B cell (primary cell): ENCODE results near the gene METAP2. TPM values are rescaled to one million over a fixed set of nuclear protein-coding genes. Genes with fewer than 3 reads are reported as not detected.
A peak's percentile ranks its signal among the peaks of the same experiment; 100 is the strongest.
"Not testable (repeated sequence)": the region's sequence is repeated elsewhere in the genome, so short reads cannot be mapped to it uniquely, and the experiment has no call there.

Experiments
- ATAC-seq: fragments of 200-7000 bp; cut with Tn5 transposase; one replicate; pipeline ENCODE4 v1.10.0; 2021; ENCODE audit warnings: low read depth, mild to moderate bottlenecking, moderate number of reproducible peaks, moderate library complexity
- CTCF ChIA-PET: fragments of 350-600 bp; sonication (Branson Sonifier 250); formaldehyde crosslinking; loops from one replicate; lab custom pipeline; 2021; ENCODE audit warnings: antibody characterized with exemption, inconsistent platforms; lab: Charles Lee
- POLR2A ChIA-PET: fragments of 350-600 bp; sonication (Branson Sonifier 250); formaldehyde crosslinking; loops from one replicate; lab custom pipeline; 2021; ENCODE audit warnings: antibody characterized with exemption; lab: Charles Lee
- DNase-seq: peaks from one replicate; pipeline ENCODE4 v3.0.0; 2013
- H2AFZ ChIP-seq: 2 replicates; pipeline ENCODE4 v1.6.1; 2012; ENCODE audit warnings: mild to moderate bottlenecking, low read depth, low read length; ENCODE audit not compliant: insufficient read depth, poor library complexity, severe bottlenecking
- H3K27ac ChIP-seq, 2 donors: 1 replicate in 1 of 2; 2 replicates in 1 of 2; pipeline ENCODE4 v1.5.1; 2012 to 2013; ENCODE audit warnings: low read length in 2 of 2, mild to moderate bottlenecking in 2 of 2, moderate library complexity in 1 of 2
- H3K27me3 ChIP-seq, 4 experiments: fragments of 200-600 bp in 1 of 4; sonication (generic) in 1 of 4; replicated peaks in 1 of 4; 1 replicate in 2 of 4; 2 replicates in 2 of 4; pipeline versions ENCODE4 v1.6.1 to v1.7.0; 2013 to 2016; ENCODE audit warnings: low read length in 3 of 4, mild to moderate bottlenecking in 2 of 4, mixed read lengths in 1 of 4, moderate library complexity in 1 of 4; ENCODE audit not compliant: insufficient read depth in 4 of 4, control insufficient read depth in 3 of 4; ENCODE audit errors: control extremely low read depth in 1 of 4
- H3K36me3 ChIP-seq, 2 experiments: replicated peaks in 1 of 2; 1 replicate in 1 of 2; 2 replicates in 1 of 2; pipeline versions ENCODE4 v1.6.1 to v1.7.1; 2013; ENCODE audit warnings: low read length in 1 of 2; ENCODE audit not compliant: insufficient read depth in 2 of 2, control insufficient read depth in 1 of 2; ENCODE audit errors: control extremely low read depth in 1 of 2, extremely low read depth in 1 of 2
- H3K4me1 ChIP-seq, 2 donors: fragments of 200-600 bp in 1 of 2; sonication (generic) in 1 of 2; 1 replicate in 1 of 2; 2 replicates in 1 of 2; pipeline versions ENCODE4 v1.5.1 to v1.6.1; 2013 to 2017; ENCODE audit warnings: low read length in 2 of 2; ENCODE audit not compliant: control insufficient read depth in 2 of 2, insufficient read depth in 2 of 2
- H3K4me2 ChIP-seq: replicated peaks from 2 replicates; pipeline ENCODE3; 2012; ENCODE audit warnings: mild to moderate bottlenecking, low read depth, low read length; ENCODE audit not compliant: poor library complexity, severe bottlenecking
- H3K4me3 ChIP-seq, 5 experiments: fragments of 200-600 bp in 1 of 5; sonication (generic) in 1 of 5; 1 replicate in 3 of 5; 2 replicates in 2 of 5; pipeline versions ENCODE4 v1.5.1 to v1.7.0; 2011 to 2016; ENCODE audit warnings: low read length in 4 of 5, mild to moderate bottlenecking in 4 of 5, low read depth in 2 of 5, control low read depth in 1 of 5, moderate library complexity in 1 of 5; ENCODE audit not compliant: insufficient read depth in 1 of 5; ENCODE audit errors: control extremely low read depth in 1 of 5, extremely low read depth in 1 of 5
- H3K79me2 ChIP-seq: fragments of 200-600 bp; sonication (generic); one replicate; pipeline ENCODE4 v1.6.0; 2016; ENCODE audit warnings: low read length; ENCODE audit not compliant: control insufficient read depth, insufficient read depth
- H3K9ac ChIP-seq: fragments of 200-600 bp; sonication (generic); 2 replicates; pipeline ENCODE4 v1.6.1; 2017; ENCODE audit warnings: mild to moderate bottlenecking, low read length, moderate library complexity
- H3K9me3 ChIP-seq, 3 donors: one replicate each; pipeline versions ENCODE4 v1.6.1 to v1.7.1; 2013; ENCODE audit warnings: low read length in 2 of 3; ENCODE audit not compliant: control insufficient read depth in 2 of 3, insufficient read depth in 1 of 3; ENCODE audit errors: control extremely low read depth in 1 of 3
- H4K20me1 ChIP-seq: 2 replicates; pipeline ENCODE4 v1.6.0; 2012; ENCODE audit warnings: mild to moderate bottlenecking, low read length; ENCODE audit not compliant: insufficient read depth, control insufficient read depth, poor library complexity, severe bottlenecking
- H3K27ac Mint-ChIP-seq: one replicate; pipeline ENCODE4 v1.8.0; 2021; ENCODE audit warnings: mixed read lengths
- H3K27me3 Mint-ChIP-seq: one replicate; pipeline ENCODE4 v1.8.0; 2021; ENCODE audit warnings: mixed read lengths
- H3K4me1 Mint-ChIP-seq: one replicate; pipeline ENCODE4 v1.8.0; 2021; ENCODE audit warnings: mixed read lengths
- H3K4me3 Mint-ChIP-seq: one replicate; pipeline ENCODE4 v1.8.0; 2021; ENCODE audit warnings: mixed read lengths
- H3K9me3 Mint-ChIP-seq: one replicate; pipeline ENCODE4 v1.8.0; 2022; ENCODE audit warnings: mixed read lengths; ENCODE audit not compliant: insufficient read depth
- EZH2 ChIP-seq: IDR thresholded peaks from 2 replicates; pipeline ENCODE4 v1.6.1; 2012; ENCODE audit warnings: borderline replicate concordance, low read depth, mild to moderate bottlenecking, moderate library complexity, low read length; ENCODE audit not compliant: insufficient read depth, poor library complexity, severe bottlenecking
- WGBS: methylation state at CpG from one replicate; pipeline ENCODE4 v1.1.5; 2013; ENCODE audit warnings: missing lambda C conversion rate; ENCODE audit not compliant: insufficient coverage; 5-methylcytosine and 5-hydroxymethylcytosine counted together
- intact Hi-C: fragments of 100-400 bp; cut with micrococcal nuclease; formaldehyde crosslinking; loops from one replicate; pipeline ENCODE4 v1.10.0; 2022
- polyA plus RNA-seq: library from polyadenylated mRNA; depleted of rRNA; stranded (reverse); fragments of >200 nt; gene quantifications from 2 replicates; pipeline ENCODE4 v1.2.3, GENCODE V29; 2012
- total RNA-seq, 2 donors: library from RNA; stranded (reverse); fragments of 120-200 nt in 1 of 2; gene quantifications; 1 replicate in 1 of 2; 2 replicates in 1 of 2; pipeline versions ENCODE4 v1.2.3 to v1.2.4, GENCODE V29; 2013 to 2022
- TF ChIP-seq, protein P1 (sequence below): fragments of 200-600 bp; IDR thresholded peaks from one replicate; pipeline ENCODE4 v1.8.0; 2022; ENCODE audit warnings: antibody characterized with exemption, mild to moderate bottlenecking

METAP2 gene
- total and polyA plus RNA-seq, 2 donors (not counting 1 experiment from before 2014, with no cell fraction given), result 15.3 to 49.9 TPM

DNA sequence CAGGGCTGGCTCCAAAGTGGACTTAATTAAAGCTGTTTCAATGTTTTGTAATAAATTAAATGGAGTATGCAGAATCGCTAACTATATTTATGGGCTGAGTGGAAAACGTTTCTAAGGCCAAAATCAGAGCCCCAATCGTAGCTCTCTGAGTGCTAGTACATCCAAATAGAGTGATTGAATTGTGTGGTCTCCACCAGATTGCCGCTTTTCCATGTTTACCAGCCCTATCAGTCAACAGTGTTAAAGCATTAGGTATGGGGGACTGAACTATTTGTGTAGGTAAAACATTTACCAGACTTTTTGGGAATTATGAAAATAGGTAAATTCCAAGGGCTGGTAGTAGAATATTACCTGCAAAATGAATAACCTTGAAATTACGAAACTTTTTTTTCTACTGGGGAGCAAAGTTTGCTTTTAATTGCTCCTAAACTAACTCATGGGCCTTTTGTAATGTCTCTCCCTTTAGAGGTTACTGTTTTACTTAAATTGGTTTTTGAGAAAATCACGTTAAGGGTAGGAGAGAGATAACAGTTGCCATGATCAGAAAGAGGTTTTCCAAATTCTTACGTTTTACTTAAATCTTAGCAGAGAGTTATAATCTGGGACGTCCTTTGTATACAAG is 28.0 kb upstream of the METAP2 start:
- Mint-ChIP-seq H3K27ac (no peak overlapping the region), H3K9me3 (no peaks in the 10 kb centered on the region), H3K27me3 (peaks cover 42% of the 10 kb centered on the region), H3K4me3 (no peak overlapping the region), H3K4me1 (peaks cover 9% of the 10 kb centered on the region)
- ChIA-PET CTCF (interaction anchor here (0.6 kb wide), 1 partner anchor 22 kb away, joined by 3 read pairs; no protein-coding TSS in a partner anchor), POLR2A (interaction anchor here (0.7 kb wide), 1 partner anchor 46 kb away, joined by 3 read pairs; no protein-coding TSS in a partner anchor)
- DNase-seq (no peak), ATAC-seq (no peak)
- Histone ChIP-seq H3K4me3 (no peak overlapping the region), H2AFZ (peak overlapping the region; percentile 40), H3K9ac (no peak overlapping the region), H3K27ac (no peak overlapping the region), H3K79me2 (no peaks in the 10 kb centered on the region), H3K27me3 (peaks cover 0 to 30% (median 15%) of the 10 kb centered on the region in 4 experiments), H3K4me2 (peak overlapping the region; percentile 44), H4K20me1 (no peaks in the 10 kb centered on the region), H3K4me1 (peaks cover 6 to 10% of the 10 kb centered on the region in 2 donors), H3K36me3 (no peaks in the 10 kb centered on the region), H3K9me3 (peaks cover 0 to 3% (median 0%) of the 10 kb centered on the region in 3 donors)
- intact Hi-C loops, result no loop called here
- no peak for TF ChIP-seq EZH2
- TF ChIP-seq, protein P1, sequence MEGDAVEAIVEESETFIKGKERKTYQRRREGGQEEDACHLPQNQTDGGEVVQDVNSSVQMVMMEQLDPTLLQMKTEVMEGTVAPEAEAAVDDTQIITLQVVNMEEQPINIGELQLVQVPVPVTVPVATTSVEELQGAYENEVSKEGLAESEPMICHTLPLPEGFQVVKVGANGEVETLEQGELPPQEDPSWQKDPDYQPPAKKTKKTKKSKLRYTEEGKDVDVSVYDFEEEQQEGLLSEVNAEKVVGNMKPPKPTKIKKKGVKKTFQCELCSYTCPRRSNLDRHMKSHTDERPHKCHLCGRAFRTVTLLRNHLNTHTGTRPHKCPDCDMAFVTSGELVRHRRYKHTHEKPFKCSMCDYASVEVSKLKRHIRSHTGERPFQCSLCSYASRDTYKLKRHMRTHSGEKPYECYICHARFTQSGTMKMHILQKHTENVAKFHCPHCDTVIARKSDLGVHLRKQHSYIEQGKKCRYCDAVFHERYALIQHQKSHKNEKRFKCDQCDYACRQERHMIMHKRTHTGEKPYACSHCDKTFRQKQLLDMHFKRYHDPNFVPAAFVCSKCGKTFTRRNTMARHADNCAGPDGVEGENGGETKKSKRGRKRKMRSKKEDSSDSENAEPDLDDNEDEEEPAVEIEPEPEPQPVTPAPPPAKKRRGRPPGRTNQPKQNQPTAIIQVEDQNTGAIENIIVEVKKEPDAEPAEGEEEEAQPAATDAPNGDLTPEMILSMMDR, result no peak
- 91% methylated on average over 4 of the region's 8 CpGs for WGBS

DNA sequence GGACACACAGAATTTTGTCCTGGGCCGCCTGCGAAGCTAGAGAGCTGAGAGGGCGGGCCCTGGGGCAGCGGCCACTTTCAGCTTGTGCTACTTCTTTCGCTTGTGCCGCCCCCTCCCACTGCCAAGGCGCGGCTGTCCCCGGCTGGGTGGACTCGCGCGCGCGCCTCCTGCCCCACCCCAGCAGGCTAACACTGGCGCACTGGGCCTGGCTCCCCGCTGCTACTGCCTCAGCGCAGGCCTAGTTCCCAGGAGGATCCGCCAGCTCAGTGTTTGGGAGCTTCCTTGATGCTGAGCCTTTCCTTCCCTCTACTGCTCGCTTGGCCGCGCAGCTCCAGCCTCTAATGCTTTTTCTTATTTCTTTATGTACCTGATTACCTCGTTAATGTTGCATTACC is 27.4 kb upstream of the METAP2 start:
- ChIA-PET POLR2A (interaction anchor here (0.7 kb wide), 1 partner anchor 47 kb away, joined by 3 read pairs; no protein-coding TSS in a partner anchor), CTCF (no interaction called here)
- Histone ChIP-seq H2AFZ (peak overlapping the region; percentile 40), H3K36me3 (no peaks in the 10 kb centered on the region), H3K9ac (no peak overlapping the region), H3K4me3 (no peak overlapping the region), H3K27me3 (peaks cover 0 to 30% (median 15%) of the 10 kb centered on the region in 4 experiments), H3K27ac (no peak overlapping the region), H4K20me1 (no peaks in the 10 kb centered on the region), H3K4me1 (peaks cover 6 to 10% of the 10 kb centered on the region in 2 donors), H3K4me2 (peak overlapping the region; percentile 44), H3K79me2 (no peaks in the 10 kb centered on the region), H3K9me3 (peaks cover 0 to 3% (median 0%) of the 10 kb centered on the region in 3 donors)
- Mint-ChIP-seq H3K4me1 (peaks cover 9% of the 10 kb centered on the region), H3K4me3 (peak overlapping the region; percentile 35), H3K27me3 (peaks cover 42% of the 10 kb centered on the region), H3K9me3 (no peaks in the 10 kb centered on the region), H3K27ac (no peak overlapping the region)
- 37% methylated on average over 19 of the region's 22 CpGs for WGBS
- TF ChIP-seq, protein P1, result no peak
- TF ChIP-seq EZH2, result no peak
- ATAC-seq (no peak), DNase-seq (no peak)
- intact Hi-C loops, result no loop called here

DNA sequence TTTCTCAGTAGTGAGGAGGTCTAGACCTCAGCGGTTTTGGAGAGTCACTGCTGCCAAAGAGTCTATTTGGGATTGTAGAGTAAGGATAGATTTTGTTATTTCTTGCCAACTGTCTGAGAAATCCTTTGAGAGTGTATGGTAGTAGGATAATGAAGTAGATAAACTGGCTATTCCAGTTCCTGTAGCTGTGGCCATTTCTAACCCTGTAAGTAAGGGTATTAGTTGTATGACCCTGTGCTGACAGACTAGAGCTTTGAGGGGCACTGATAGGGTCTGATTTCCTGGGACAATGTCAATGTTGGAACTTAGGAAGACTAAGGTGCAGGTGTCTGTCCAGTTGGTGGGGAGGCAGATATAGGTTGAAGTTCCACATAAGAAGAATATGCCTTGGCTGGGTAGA is 24.3 kb upstream of the METAP2 start:
- ATAC-seq, H3K9ac ChIP-seq, H3K4me3 Mint-ChIP-seq, H3K79me2 ChIP-seq, H3K9me3 ChIP-seq, H3K36me3 ChIP-seq, H3K4me1 Mint-ChIP-seq, DNase-seq, CTCF ChIA-PET, H4K20me1 ChIP-seq, H3K4me1 ChIP-seq, H3K9me3 Mint-ChIP-seq, H3K27ac Mint-ChIP-seq, H3K27ac ChIP-seq, intact Hi-C loops, H3K4me2 ChIP-seq, H3K4me3 ChIP-seq, POLR2A ChIA-PET, H2AFZ ChIP-seq: not testable (repeated sequence)
- H3K27me3 ChIP-seq, result peaks cover 0 to 29% (median 15%) of the 10 kb centered on the region in 4 experiments
- WGBS, result 92% methylated on average over 1 of the region's 1 CpG
- peaks cover 42% of the 10 kb centered on the region for H3K27me3 Mint-ChIP-seq
